Suprapubic skin (tissue), 4 donors: ENCODE results near the gene HDX. TPM values are rescaled to one million over a fixed set of nuclear protein-coding genes. Genes with fewer than 3 reads are reported as not detected.
"Not testable (repeated sequence)": the region's sequence is repeated elsewhere in the genome, so short reads cannot be mapped to it uniquely, and the experiment has no call there.

ENCODE experiments used
- DNase-seq, 2 donors: peaks; one replicate each; pipeline ENCODE4 v3.0.0-alpha.2; 2019; ENCODE audit warnings: low spot score in 2 of 2
- H3K27ac ChIP-seq: fragments of 200-600 bp; sonication (generic); one replicate; pipeline ENCODE4 v1.5.1; 2019
- H3K27me3 ChIP-seq: fragments of 200-600 bp; sonication (generic); one replicate; pipeline ENCODE4 v1.5.1; 2019
- H3K36me3 ChIP-seq: fragments of 200-600 bp; sonication (generic); one replicate; pipeline ENCODE4 v1.5.1; 2019
- H3K4me1 ChIP-seq: fragments of 200-600 bp; sonication (generic); one replicate; pipeline ENCODE4 v1.5.1; 2019
- H3K4me3 ChIP-seq: fragments of 200-600 bp; sonication (generic); one replicate; pipeline ENCODE4 v1.5.1; 2019; ENCODE audit warnings: mild to moderate bottlenecking
- H3K9me3 ChIP-seq: fragments of 200-600 bp; sonication (generic); one replicate; pipeline ENCODE4 v1.5.1; 2019
- CTCF ChIP-seq, 2 donors: fragments of 200-600 bp in 1 of 2; fragments of 450-650 bp in 1 of 2; sonication (generic) in 1 of 2; IDR thresholded peaks; one replicate each; pipeline ENCODE4 v1.5.1; 2016 to 2019; ENCODE audit warnings: antibody characterized with exemption in 2 of 2, mild to moderate bottlenecking in 1 of 2, moderate library complexity in 1 of 2
- EP300 ChIP-seq: sonication (generic); formaldehyde crosslinking; IDR thresholded peaks from one replicate; pipeline ENCODE4 v1.6.1; 2017; ENCODE audit warnings: antibody characterized with exemption
- POLR2A ChIP-seq, 2 donors: fragments of 450-650 bp; IDR thresholded peaks; one replicate each; pipeline ENCODE4 v1.6.1; 2017; ENCODE audit warnings: antibody characterized with exemption in 2 of 2, mild to moderate bottlenecking in 2 of 2, moderate library complexity in 2 of 2
- POLR2AphosphoS5 ChIP-seq, 3 donors: sonication (generic); formaldehyde crosslinking; IDR thresholded peaks; one replicate each; pipeline ENCODE4 v1.6.1; 2017; ENCODE audit warnings: antibody characterized with exemption in 3 of 3
- WGBS: methylation state at CpG from one replicate; pipeline ENCODE4 v1.1.5; 2018; 5-methylcytosine and 5-hydroxymethylcytosine counted together
- total RNA-seq, 4 donors: library from RNA; depleted of rRNA; stranded (reverse); fragments of >200 nt; gene quantifications; one replicate each; pipeline ENCODE4 v1.1.0, GENCODE V29; 2016

The HDX gene
- total RNA-seq, 4 donors from 2014 or later: 0.19 to 4.2 (median 1.2) TPM

- 60% methylated on average over 3 of the region's 3 CpGs for WGBS
These were observed 182.2 kb downstream of the HDX start for GRCh38 chrX:84320023-84320422.

GRCh38 chrX:84318661-84319060 lies 183.6 kb downstream of the HDX start:
- Histone ChIP-seq H3K27ac (no peak overlapping the region), H3K9me3 (no peaks in the 10 kb centered on the region), H3K4me1 (no peaks in the 10 kb centered on the region), H3K4me3 (no peak overlapping the region), H3K27me3 (no peaks in the 10 kb centered on the region), H3K36me3 (no peaks in the 10 kb centered on the region)
- 47% methylated on average over 1 of the region's 1 CpG for WGBS
- TF ChIP-seq POLR2A (IDR thresholded peaks at IDR 0.05) (no peak), EP300 (no peak), POLR2AphosphoS5 (IDR thresholded peaks at IDR 0.05) (no peak), CTCF (IDR thresholded peaks at IDR 0.05) (no peak)
- no peak for DNase-seq

More at GRCh38 chrX:84320023-84320422, 182.2 kb downstream of the HDX start:
- H3K4me1 ChIP-seq: no peaks in the 10 kb centered on the region
- TF ChIP-seq POLR2A (IDR thresholded peaks at IDR 0.05) (no peak), CTCF (IDR thresholded peaks at IDR 0.05) (no peak), EP300 (no peak), POLR2AphosphoS5 (IDR thresholded peaks at IDR 0.05) (no peak)
- H3K9me3 ChIP-seq: no peaks in the 10 kb centered on the region
- no peaks in the 10 kb centered on the region for H3K27me3 ChIP-seq
- no peak overlapping the region for H3K4me3 ChIP-seq
- H3K27ac ChIP-seq: no peak overlapping the region
- DNase-seq: no peak
- H3K36me3 ChIP-seq: no peaks in the 10 kb centered on the region

- not testable (repeated sequence) for H3K4me3 ChIP-seq, H3K27ac ChIP-seq, H3K9me3 ChIP-seq, H3K4me1 ChIP-seq, H3K36me3 ChIP-seq, DNase-seq, H3K27me3 ChIP-seq
These were observed 186.3 kb downstream of the HDX start for GRCh38 chrX:84315946-84316345.
